Retinal pigment epithelial cell (primary cell): Measurements from ENCODE around the gene NACC2.

ENCODE experiments used
- DNase-seq: peaks from one replicate; pipeline ENCODE4 v3.0.0-alpha.2; 2010; ENCODE audit warnings: low read depth
- H3K4me3 ChIP-seq: 2 replicates; pipeline ENCODE4 v1.5.1; 2011; ENCODE audit warnings: mild to moderate bottlenecking, low read length, control low read depth, moderate library complexity
- TF ChIP-seq, protein P1 (sequence below): conservative IDR thresholded peaks from 2 replicates; pipeline ENCODE4 v1.5.1; 2011; ENCODE audit warnings: low read depth, low read length, control low read depth, inconsistent platforms

The NACC2 gene

DNA sequence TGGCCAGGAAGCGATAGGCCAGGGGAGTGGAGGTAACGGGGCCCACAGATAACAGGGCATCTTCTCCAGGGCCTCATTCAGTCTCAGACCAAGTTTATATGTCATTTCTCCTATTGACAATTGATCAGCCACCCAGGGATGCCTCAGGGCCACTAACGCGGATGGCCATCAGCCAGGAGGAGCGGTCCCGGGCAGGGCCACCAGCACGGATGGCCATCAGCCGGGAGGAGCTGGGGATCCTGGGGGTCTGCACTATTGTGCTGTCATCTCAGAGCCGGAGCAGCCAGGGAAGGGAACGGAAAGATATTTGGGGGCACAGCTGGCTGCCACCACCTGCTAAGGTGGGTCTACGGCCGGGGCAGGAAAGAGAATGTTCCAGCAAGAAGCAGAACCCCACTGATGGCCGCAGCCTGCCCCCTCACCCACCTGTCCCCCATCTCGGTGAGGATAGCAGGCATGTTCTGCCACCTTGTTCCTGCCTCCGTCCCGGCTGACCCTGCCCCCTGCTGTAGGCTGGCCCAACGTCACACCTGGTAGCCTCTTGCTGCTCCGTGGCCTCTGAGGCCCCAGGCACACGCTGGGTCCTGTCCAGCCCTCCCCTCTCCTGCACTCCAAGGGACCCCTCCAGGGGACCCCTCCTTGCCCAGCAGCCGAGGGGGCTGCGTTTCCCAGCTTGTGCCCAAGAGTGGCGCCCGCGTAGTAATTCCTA lies 112.4 kb downstream of the NACC2 start:
- H3K4me3 ChIP-seq: no peak overlapping the region
- no peak for DNase-seq

DNA sequence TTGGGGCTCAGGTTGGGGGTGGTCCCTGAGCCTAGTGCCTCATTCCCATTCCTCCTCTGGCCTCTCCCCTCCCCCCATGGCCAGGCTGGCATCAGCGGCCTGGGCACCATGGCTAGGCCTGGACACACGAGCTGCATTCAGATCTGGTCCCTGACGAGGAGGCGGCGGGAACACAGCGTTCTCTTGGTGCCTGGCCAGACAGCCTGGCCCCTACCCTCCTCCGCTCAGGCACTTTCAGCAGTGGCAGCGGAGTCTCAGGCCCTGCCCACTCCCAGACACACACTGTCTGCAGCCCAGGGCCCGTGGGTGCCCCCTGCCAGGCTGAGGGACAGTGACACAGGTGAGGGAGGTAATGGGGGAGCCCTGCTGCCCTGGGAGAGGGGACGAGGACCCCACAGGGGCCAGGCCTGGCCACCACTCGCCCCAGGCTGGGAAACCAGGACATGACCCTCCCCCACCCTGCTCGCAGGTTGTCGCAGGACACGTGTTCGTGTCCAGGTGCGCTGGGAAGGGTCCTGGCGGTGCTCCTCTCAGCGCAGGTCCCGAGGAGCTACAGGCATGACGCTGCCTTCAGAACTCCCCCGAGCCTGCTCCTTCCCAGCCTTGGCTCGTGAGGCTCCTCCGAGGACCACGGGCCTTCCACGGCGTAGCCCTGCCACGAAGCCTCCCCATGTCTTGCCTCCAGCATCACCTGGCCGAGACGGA lies 114.0 kb downstream of the NACC2 start:
- TF ChIP-seq, protein P1, sequence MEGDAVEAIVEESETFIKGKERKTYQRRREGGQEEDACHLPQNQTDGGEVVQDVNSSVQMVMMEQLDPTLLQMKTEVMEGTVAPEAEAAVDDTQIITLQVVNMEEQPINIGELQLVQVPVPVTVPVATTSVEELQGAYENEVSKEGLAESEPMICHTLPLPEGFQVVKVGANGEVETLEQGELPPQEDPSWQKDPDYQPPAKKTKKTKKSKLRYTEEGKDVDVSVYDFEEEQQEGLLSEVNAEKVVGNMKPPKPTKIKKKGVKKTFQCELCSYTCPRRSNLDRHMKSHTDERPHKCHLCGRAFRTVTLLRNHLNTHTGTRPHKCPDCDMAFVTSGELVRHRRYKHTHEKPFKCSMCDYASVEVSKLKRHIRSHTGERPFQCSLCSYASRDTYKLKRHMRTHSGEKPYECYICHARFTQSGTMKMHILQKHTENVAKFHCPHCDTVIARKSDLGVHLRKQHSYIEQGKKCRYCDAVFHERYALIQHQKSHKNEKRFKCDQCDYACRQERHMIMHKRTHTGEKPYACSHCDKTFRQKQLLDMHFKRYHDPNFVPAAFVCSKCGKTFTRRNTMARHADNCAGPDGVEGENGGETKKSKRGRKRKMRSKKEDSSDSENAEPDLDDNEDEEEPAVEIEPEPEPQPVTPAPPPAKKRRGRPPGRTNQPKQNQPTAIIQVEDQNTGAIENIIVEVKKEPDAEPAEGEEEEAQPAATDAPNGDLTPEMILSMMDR: no peak
- no peak overlapping the region for H3K4me3 ChIP-seq
- DNase-seq: no peak

More for the DNA sequence above, 112.4 kb downstream of the NACC2 start:
- TF ChIP-seq, protein P1: no peak

DNA sequence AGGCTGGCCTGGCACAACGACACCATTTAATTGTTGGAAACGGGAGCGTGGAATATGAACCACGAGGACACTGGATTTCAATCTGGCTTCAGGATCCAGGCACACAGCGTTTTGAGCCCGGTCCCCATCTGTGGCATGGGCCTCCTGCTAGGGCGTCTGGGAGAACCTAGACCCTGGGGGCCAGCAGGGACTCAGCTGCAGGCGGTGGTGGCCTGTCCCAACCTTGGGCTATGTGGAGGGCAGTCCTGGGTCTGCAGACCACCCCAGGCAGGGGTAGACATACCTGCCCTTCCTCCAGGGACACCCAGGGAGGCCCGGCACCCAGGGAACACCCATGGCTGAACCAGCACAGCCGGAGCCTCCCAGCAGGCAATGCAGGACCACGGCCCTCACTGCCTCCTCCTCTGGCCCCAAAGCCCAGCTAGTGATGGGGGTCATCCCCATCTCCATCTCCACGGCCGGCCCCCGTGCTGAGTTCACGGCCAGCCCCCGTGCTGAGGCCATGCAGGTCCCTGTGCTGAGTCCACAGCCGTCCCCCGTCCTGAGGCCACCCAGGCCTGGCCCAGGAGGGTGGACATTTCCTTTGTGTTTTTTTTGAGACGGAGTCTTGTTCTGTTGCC lies 115.4 kb downstream of the NACC2 start:
- DNase-seq: no peak
- TF ChIP-seq, protein P1: no peak

DNA sequence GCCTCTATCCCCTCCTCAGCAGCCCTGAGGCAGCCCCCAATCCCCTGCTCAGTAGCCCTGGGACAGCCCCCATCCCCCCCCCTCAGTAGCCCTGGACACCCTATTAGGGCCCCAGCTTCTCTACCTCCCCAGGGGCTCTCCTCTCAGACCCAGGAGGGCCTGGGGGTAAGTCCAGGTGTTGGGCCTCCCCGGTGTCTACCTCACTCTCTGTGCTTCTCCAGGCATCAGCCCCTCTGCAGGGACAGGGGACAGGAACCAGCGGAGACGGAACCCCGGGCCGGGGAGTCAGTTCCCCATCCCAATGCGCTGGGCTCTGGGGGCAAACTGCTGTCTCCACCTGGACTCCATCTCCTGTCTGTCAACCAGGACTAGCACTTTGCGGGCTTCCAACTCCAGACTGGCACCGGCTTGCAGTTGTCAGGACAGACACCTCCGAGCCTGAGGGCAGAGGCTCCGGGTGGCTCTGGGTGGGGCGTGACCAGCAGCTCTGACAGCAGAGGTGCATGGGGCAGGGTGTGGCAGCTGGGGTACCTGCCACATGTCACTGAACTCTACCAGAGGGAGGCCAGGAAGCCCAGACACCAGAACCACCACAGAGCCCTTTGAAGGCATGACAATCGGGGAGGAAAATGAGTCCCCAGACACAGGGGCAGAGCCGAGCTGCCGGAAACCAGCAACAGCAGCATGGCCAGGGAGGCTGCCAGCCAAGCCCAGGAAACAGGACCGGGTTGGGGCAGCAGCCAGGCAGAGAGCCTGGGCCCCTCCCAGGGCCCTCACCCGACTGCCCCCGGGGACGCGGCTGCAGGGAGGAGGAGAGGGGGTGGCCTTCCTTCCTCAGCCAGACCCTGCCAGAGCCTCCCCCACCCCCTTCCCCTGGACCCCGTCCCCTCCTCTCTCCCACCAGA lies 116.2 kb downstream of the NACC2 start:
- DNase-seq: no peak
- TF ChIP-seq, protein P1: no peak
- no peak overlapping the region for H3K4me3 ChIP-seq

More for the DNA sequence above, 115.4 kb downstream of the NACC2 start:
- no peak overlapping the region for H3K4me3 ChIP-seq

DNA sequence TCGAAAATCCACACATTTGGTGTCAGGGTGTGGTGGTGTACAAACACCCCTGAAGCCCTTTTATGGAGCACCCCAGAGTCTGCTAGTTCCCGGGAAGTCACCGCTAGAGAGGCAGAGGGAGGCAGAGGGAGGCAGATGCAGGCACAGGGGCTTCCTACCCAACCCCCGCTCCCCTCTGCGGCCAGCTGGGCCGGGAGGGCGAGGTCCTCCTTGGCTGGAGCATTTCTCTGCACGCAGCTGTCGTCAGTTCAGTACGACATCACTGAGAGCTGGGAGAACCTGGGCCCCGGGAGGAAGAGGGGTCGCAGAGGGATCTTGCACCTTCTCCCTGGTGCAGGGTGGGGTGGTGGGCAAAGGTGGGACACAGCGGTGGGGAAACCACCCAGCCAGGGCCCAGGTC lies 118.1 kb downstream of the NACC2 start:
- DNase-seq: no peak
- H3K4me3 ChIP-seq: no peak overlapping the region
- TF ChIP-seq, protein P1: no peak

DNA sequence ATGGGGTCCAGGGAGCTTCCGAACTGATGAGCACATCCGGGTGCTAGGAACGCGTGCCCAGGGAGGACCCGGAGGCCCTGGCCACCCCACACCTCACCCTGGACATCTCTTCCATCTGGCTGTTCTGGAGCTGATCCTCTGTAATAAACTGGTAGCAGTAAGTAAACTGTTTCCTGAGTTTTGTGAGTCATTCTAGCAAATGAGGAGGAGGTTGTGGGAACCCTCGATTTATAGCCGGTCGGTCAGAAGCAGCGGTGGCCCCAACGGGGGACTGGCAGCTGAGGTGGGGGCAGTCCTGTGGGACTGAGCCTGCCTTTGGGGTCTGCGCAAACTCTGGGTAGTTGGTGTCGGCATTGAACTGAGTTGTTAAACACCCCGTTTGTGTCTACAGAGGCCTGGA lies 118.6 kb downstream of the NACC2 start:
- no peak for DNase-seq
- H3K4me3 ChIP-seq: no peak overlapping the region
- TF ChIP-seq, protein P1: no peak
